ENCODE results near the gene ALAD.

- no peak for TF ChIP-seq ARNTL (CRISPR knock-in tag; IDR thresholded peaks at IDR 0.05; ENCODE audit: borderline replicate concordance, low read depth)
- TF ChIP-seq ZNF70 (CRISPR knock-in tag; IDR thresholded peaks at IDR 0.05), result no peak
- no peak for TF ChIP-seq GLIS3 (CRISPR knock-in tag; IDR thresholded peaks at IDR 0.05)
- no peak for TF ChIP-seq TOX (CRISPR knock-in tag; IDR thresholded peaks at IDR 0.05; ENCODE audit: borderline replicate concordance)
- TF ChIP-seq TCF4 (CRISPR knock-in tag; IDR thresholded peaks at IDR 0.05; ENCODE audit: borderline replicate concordance), result no peak
- no peak for TF ChIP-seq TSHZ2 (CRISPR knock-in tag; IDR thresholded peaks at IDR 0.05)
- no peak for TF ChIP-seq RARB (CRISPR knock-in tag; IDR thresholded peaks at IDR 0.05)
- no peak for TF ChIP-seq CREB5 (CRISPR knock-in tag; IDR thresholded peaks at IDR 0.05; ENCODE audit: low read depth)
- no peak for TF ChIP-seq CSDC2 (CRISPR knock-in tag; IDR thresholded peaks at IDR 0.05)
Observed at GRCh38 chr9:113449376-113449775, 48.3 kb upstream of the ALAD start.

All from SK-N-SH treated with all-trans-retinoic acid at 6 μM for 48 hours (cell line).